ENCODE results near the gene KIF17. TPM values are rescaled to one million over a fixed set of nuclear protein-coding genes. Genes with fewer than 3 reads are reported as not detected.

Gene KIF17
- total and polyA plus RNA-seq, 2 of the 4 experiments (the other 2 are of a cell fraction), result 4.5 to 5.7 TPM

- H3K9ac ChIP-seq (ENCODE audit: low read depth, low read length), result no peak overlapping the region
- no peak overlapping the region for H2AFZ ChIP-seq (replicated peaks; ENCODE audit: low read length, poor library complexity)
- H3K4me1 ChIP-seq (ENCODE audit: control insufficient read depth, insufficient read depth, low read length), result no peaks in the 10 kb centered on the region
- 78% methylated on average over 1 of the region's 1 CpG; no CpG with 5 or more reads in 1 of the 2 experiments for WGBS, 2 experiments (ENCODE audit: extremely low coverage in 2 of 2, insufficient read length in 1 of 2)
- no peak for DNase-seq
- no peak for ATAC-seq (ENCODE audit: low read depth)
- H3K79me1 ChIP-seq (ENCODE audit: low read depth in 1 of 2, low read length in 2 of 2), result no peaks in the 10 kb centered on the region
- ChIA-PET POLR2A (ENCODE audit: unreplicated experiment) (no interaction called here), CTCF (no interaction called here)
- H4K20me1 ChIP-seq (ENCODE audit: insufficient read depth, low read length), result no peaks in the 10 kb centered on the region
- no TSS peak for BruUV-seq (replicated peaks)
- H2AK5ac ChIP-seq (ENCODE audit: low read depth, low read length), result no peak overlapping the region
- no peak overlapping the region for H3K56ac ChIP-seq (ENCODE audit: extremely low read depth, insufficient read depth, low read length)
- H3K4me2 ChIP-seq (ENCODE audit: low read depth, low read length), result no peak overlapping the region
- H4K5ac ChIP-seq (ENCODE audit: low read depth, low read length), result no peak overlapping the region
- no peak overlapping the region for H3K23ac ChIP-seq (ENCODE audit: low read depth, low read length)
- no peak overlapping the region for H3K18ac ChIP-seq (ENCODE audit: low read depth, low read length)
- no peak overlapping the region for H3K27ac ChIP-seq (ENCODE audit: insufficient read depth, low read length)
- no peak overlapping the region for H2BK20ac ChIP-seq (ENCODE audit: low read depth, low read length)
- no peak overlapping the region for H3K14ac ChIP-seq (replicated peaks; ENCODE audit: low read depth, low read length)
- no peaks in the 10 kb centered on the region for H3K36me3 ChIP-seq (ENCODE audit: control insufficient read depth, insufficient read depth, low read length)
- 0 out of 2 replicates have a peak, but pooled peaks cover 2% of the 10 kb centered on the region for H3K9me3 ChIP-seq (ENCODE audit: control insufficient read depth, insufficient read depth, low read length)
- H2BK15ac ChIP-seq (ENCODE audit: low read depth, low read length), result no peak overlapping the region
- peaks cover 4% of the 10 kb centered on the region for H3K27me3 ChIP-seq (ENCODE audit: control insufficient read depth, insufficient read depth, low read length)
- dilution Hi-C loops (cut with HindIII; ENCODE audit: low sequenced_read_pairs, unreplicated experiment) (no loop called here), in situ Hi-C loops (cut with MboI; ENCODE audit: low sequenced_read_pairs) (loop anchor here (25.0 kb wide), 1 partner anchor 414 kb away; no protein-coding TSS in a partner anchor), intact Hi-C loops (cut with micrococcal nuclease) (no loop called here)
- H4K8ac ChIP-seq (ENCODE audit: low read depth in 2 of 2, low read length in 2 of 2), result no peak overlapping the region
- no peak overlapping the region for H4K91ac ChIP-seq (ENCODE audit: insufficient read depth, low read depth, low read length)
- H2BK120ac ChIP-seq (ENCODE audit: low read depth, low read length), result no peak overlapping the region
- no peak overlapping the region for H3K4me3 ChIP-seq (ENCODE audit: insufficient read depth, low read depth, low read length)
- H3K9me1 ChIP-seq (ENCODE audit: insufficient read depth, low read length), result no peaks in the 10 kb centered on the region
- no peak for TF ChIP-seq FOS (IDR thresholded peaks at IDR 0.05; ENCODE audit: low read depth, low read length)
- TF ChIP-seq MXI1 (IDR thresholded peaks at IDR 0.05; ENCODE audit: borderline replicate concordance, low read depth, low read length), result no peak
- no peak for TF ChIP-seq USF2 (IDR thresholded peaks at IDR 0.05; ENCODE audit: low read depth, low read length)
- no peak for TF ChIP-seq BHLHE40 (IDR thresholded peaks at IDR 0.05; ENCODE audit: low read depth, low read length)
- no peak for TF ChIP-seq MAZ (IDR thresholded peaks at IDR 0.05; ENCODE audit: borderline replicate concordance, low read depth, low read length)
- H2BK5ac ChIP-seq (ENCODE audit: low read depth, low read length, poor library complexity, severe bottlenecking), result no peak overlapping the region
- H3K4ac ChIP-seq (ENCODE audit: low read depth, low read length), result no peak overlapping the region
- no peak overlapping the region for H2AK9ac ChIP-seq (replicated peaks; ENCODE audit: low read depth, low read length, poor library complexity)
Measured at GRCh38 chr1:20626098-20626427, 91.7 kb downstream of the KIF17 start.

Measured in IMR-90 (cell line).